GM19193 (cell line): Measurements from ENCODE around the gene TULP3.
A peak's percentile ranks its signal among the peaks of the same experiment; 100 is the strongest.

ENCODE experiments used
- POLR2A ChIP-seq: IDR thresholded peaks from 4 replicates; pipeline ENCODE4 v1.6.1; 2011; ENCODE audit not compliant: insufficient read depth, insufficient read length; ENCODE audit errors: extremely low read depth

TULP3 gene, protein sequence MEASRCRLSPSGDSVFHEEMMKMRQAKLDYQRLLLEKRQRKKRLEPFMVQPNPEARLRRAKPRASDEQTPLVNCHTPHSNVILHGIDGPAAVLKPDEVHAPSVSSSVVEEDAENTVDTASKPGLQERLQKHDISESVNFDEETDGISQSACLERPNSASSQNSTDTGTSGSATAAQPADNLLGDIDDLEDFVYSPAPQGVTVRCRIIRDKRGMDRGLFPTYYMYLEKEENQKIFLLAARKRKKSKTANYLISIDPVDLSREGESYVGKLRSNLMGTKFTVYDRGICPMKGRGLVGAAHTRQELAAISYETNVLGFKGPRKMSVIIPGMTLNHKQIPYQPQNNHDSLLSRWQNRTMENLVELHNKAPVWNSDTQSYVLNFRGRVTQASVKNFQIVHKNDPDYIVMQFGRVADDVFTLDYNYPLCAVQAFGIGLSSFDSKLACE

DNA sequence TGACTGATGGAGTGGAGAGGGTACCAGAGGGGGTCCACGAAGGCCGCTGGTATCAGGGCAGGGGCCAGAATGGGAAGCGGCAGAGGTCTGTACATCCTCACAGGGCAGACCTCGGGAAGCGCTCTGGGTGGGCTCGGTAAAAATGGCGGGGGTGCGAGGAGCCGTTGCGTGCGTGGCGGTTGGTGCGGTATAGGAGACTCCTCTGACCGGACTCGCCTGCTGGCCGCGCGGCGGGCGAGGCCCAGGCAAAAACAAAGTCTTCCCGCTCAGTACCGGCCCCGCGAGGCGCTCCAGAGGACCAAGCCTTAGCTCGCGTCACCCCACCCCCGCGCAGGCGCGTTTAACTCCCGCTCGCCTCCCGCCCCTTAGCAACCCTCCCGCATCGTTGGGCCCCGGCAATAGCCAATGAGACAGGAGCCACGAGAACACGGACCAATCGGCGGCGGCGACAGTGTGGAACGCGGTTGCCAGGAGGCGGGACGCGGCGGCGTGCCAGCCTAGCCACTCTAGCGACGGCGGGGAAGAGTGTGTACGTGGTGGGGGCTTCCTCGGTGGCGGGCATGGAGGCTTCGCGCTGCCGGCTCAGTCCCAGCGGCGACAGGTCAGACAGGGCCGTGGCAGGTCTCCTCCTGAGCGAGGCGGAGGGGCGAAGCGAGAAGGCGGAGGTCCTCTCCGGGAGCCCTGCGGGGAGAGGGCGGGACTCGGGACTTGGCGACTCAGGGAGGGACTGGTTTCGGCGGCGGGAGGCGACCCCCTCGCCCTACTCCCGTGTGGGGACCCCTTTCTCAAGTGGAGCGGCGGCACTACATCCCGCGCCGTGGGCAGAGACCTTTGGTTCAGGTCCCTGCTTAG is at the start of gene TULP3:
TULP3 (plus strand) TSS at position 504 of the 852 bp plus-strand sequence; CDS start at position 561, 57 bp downstream.
- TF ChIP-seq POLR2A = peak; percentile 72

DNA sequence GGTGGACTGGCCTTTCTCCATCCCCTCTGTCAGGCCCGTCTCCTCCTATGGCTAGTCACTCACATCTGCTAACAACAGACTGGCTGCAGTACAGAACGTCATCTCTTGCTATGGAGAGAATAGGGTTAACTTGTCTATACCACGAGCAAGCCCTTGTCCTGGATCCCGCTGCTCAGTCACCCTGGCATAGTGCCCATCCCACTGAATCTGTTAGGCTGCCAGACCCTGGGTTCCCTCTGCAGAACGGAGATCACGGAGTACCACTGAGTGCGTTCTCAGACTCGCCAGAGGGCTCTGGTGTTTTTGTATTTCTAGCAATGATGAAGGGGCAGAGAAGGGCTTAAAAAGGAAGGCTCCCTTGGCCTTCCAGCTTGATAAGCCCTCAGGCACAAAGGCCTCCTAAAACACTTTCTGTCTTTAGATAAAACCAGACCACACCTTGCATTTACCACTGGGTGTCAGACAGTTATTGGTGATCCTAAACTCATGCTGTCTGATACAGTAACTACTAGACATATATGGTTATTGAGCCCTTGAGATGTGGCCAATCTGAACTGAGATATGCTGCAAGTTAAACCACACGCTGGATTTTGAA is 49.5 kb upstream of the TULP3 start:
- no peak for TF ChIP-seq POLR2A

DNA sequence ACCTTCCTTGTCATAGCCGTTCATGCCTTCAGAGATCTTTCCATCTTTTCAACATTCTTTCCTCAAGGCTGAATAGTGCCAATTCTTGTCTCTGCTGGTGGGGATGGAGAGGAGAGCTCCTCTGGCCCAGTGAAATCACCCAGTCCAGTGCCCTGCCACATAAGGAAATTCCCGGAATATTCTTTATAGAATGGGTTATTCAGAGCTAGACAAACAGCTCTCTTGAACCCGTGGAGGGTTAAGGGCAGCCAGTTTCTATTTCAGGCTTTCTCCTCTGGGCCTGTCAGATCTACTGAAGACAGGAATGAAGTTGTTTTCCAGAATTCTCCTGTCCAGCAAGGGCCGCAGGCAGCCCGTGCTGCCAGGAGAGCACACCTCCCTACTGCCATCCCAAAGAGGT is 47.7 kb upstream of the TULP3 start:
- no peak for TF ChIP-seq POLR2A

DNA sequence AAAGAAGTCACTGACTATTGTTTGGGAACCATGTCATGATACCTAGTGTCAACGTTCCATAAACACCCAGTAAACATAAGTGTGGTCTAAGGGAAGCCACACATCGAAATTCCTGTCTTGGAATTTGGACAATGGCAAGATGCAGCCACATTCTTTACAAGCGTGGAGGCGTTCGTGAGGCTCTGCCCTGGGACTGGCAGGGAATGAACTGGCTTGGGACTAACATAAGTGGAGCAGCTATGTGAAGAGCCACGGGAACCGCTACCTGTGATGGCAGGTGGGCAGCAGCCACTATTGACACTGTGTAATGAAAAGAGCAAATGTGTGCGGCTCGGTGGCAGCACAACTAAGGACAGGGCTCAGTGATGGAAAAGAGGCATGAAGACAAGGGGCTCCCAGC is 45.9 kb upstream of the TULP3 start:
- TF ChIP-seq POLR2A = no peak

DNA sequence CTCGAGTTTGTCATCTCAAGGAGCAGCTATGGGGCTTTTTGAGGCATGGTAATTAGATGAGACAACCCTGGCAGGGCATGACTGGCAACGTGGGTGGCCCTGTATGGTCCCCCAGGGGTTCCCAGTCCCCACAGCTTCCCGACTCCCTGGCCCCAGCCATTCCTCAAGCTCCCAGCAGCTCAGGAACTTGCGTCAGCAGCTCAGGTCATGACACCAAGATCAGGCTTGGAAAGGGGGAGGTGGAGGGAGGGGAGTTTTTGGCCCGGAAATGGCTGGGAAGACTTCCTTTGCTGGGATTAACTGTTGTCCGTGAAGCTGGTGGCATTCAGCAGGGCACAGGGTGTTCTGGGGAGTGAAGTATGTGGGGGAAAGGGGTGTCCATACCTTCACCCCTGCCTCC is 45.4 kb upstream of the TULP3 start:
- no peak for TF ChIP-seq POLR2A

DNA sequence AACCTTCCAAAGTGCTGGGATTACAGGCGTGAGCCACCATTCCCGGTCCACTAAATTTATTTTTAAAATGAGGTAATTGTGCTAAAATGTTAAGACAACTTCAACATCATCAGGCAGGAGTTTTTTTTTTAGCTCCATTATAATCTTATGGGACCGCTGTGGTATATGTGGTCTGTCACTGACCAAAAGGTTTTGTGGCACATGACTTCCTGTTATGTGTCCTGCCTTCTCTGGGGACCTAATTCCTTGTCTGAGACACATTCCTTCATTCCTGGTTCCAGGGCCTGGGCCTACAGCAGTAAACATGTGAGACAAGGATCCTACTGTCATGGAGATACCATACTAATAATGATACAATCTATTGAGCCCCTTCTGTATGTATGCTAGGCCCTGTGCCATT is 38.8 kb upstream of the TULP3 start:
- no peak for TF ChIP-seq POLR2A

DNA sequence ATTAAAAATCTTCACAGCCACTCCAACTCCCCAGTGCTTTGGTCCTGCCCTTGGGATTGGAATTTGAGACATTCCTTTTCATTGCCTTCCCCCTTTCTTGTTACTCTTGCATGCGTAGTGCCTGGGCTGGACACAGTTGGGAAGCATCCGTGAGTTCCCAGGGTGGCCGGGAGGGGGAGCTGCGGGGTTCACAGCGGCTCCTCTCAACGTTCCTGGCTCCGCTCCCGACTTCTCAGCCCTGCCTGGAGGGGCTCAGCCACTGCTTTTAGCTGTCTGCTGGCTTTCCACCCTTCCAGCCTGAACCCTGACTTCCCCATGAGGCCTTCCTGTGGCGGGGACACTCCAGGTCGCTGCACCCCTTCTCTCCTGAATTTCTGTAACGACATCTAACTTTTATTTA is 37.1 kb upstream of the TULP3 start:
- TF ChIP-seq POLR2A = no peak

DNA sequence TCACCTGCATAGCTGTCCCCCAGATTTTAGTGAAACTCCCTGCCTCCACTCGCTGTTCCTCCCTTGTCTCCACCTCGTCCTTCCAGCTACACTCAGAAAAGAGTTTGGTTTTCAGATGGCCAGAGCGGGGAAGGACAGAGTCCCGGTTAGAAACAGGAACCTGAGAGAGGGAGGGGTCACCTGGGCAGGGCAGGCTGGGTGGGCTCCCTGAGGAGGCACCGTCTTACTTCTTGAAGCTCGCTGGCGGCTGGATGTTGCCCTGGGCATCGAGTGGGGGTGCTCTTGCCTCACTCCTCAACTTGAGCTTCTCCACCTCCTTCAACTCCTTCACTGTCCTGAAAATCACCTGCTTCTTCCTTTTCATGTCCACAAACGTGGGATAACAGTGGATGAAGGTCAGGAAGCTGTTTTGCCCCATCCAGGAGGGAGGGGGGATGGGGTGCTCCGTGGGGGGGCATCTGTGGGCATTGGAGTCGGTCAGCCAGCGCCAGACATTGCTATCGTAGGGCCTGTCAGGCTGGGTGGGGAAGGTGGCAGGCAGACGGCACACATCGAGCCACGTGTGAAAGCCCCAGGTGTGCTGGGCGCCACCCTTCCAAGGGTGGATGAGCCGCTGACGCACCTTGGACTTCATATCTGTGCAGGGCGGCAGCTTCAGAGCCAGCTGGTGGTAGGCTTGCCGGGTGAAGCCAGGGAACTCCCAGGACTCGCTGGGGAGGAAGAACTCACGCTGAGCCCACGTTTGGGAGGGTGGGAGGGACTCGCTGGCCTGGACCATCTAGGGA is 35.8 kb upstream of the TULP3 start:
- no peak for TF ChIP-seq POLR2A

DNA sequence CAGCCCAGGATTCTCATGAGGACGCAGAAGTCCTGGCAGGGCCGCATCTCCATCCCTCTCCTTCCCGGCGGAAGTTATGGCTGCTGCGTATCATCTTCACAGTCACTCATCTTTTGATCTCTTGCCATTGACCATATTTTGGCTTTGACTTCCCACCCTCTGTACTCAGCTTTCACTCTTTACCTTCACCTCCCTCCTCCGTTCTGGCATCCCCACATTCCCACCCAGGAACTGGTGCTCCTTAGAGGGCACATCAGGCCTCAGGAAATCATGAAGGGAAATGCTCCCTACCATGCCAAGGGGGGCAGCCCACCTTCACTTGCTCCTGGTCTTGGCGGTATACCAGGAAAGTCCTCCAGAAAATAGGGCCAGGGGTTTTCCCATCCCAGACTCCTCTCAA is 35.1 kb upstream of the TULP3 start:
- no peak for TF ChIP-seq POLR2A

DNA sequence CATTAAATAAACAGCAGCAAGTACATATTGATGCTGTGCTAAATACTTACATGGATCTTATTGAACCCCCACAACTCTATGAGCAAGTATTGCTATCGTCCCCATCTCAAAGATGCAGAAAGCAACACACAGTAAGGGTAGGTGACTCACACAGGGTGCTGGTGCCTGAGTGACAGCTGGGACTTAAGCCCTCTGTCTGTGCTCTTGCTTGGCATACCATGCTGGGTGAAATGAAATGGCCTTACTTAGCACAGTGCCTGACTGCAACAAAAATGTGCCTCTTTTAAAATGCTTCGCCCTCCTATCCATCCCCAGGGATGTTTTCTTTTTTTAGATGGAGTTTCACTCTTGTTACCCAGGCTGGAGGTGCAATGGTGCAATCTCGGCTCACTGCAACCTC is 34.6 kb upstream of the TULP3 start:
- TF ChIP-seq POLR2A = no peak

DNA sequence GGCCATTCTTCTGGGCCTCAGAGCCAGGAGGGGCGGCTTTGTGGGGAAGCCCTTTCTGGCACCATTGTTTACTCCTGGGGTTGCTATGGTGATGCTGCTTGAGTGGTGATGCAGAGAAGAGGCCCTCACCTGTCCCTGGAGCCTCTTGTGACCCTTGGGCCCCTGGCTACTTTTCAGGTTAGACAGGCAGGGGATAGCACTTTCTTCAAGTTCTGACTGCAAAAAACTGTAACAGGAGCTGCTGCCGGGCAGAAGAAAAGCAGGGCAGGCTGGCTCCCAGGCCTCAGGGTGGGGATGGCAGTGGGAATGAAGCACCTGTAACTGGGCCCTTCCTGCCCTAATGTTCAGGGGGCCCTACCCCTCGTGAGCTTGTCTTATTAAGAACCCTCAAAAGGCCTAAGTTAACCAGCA is 33.7 kb upstream of the TULP3 start, which contains the start of gene TEX52:
TEX52 (minus strand) TSS at position 19 of the 411 bp plus-strand sequence; CDS start at position 6, 13 bp downstream.
- TF ChIP-seq POLR2A = no peak

DNA sequence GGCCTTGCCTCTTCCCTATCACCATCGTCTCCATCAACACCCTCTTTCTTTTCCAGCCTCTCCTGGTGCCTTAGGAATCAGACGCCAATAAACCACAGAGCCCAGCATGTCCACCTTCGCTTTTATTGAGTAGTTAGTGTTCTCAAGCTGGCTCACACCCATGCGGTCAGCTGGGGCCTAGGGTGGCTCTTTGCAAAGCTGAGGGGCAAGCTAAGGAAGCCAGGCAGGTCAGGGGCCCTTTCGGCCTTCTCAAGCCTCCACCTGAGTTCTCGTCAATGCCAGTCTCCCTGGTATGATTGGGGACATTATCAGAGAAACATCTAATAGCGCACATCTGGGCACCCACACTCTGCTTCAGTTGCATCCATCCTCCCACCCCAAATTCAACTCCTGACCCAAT is 33.1 kb upstream of the TULP3 start:
- TF ChIP-seq POLR2A = peak; percentile 16

DNA sequence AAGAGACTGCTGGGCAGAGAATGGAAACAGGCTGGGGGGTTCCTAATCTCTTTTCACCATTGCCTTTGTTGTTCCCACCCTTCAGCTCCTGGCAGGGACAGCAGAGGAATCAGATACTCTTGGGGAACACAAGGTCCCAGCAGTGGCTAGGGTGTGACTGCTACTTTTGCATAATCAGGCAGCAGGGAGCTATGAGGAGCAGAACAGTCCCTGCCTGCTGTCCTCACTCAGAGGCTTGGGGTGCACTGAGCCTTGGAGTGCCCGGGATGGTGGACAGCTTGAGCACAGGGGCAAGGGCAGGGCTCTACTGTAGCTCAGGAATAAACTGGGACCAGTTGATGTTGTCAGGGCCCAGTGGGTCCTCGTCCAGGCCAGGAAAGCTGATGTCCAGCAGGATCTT is 32.4 kb upstream of the TULP3 start:
- TF ChIP-seq POLR2A = peak; percentile 34

DNA sequence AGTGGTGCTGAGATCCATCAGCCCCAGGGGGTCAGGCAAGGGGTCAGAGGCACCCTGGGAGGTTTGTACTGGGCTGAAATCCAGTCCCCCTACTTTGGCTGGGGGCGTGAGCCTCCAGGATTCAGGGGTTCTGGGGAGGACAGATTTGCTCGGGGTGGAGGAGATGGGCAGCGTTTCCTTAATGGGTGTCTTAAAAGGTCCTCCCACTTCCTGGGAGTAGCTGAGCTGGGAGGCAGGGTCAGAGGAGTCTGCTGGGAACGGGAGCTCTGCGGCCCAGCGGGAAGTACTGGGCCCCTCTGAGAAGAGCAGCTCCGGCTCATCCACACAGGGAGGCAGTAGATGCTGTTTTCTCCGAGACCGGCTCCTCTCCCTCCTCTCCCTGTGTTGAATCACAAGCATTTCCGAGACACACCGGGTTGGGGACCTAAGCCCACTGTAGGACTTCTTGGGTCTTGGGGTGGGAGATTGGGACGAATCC is 31.7 kb upstream of the TULP3 start:
- TF ChIP-seq POLR2A = no peak
